ENCODE measurements around the gene VAMP4. TPM values are rescaled to one million over a fixed set of nuclear protein-coding genes. Genes with fewer than 3 reads are reported as not detected.
"Not testable (repeated sequence)": the region's sequence is repeated elsewhere in the genome, so short reads cannot be mapped to it uniquely, and the experiment has no call there.

Gene VAMP4
- polyA plus RNA-seq, 3 donors = 13.7 to 17.7 (median 16.5) TPM

- no peak for DNase-seq
Measured at GRCh38 chr1:171754971-171755370, 13.1 kb upstream of the VAMP4 start.

- DNase-seq = no peak
Measured at GRCh38 chr1:171754353-171754705, 12.5 kb upstream of the VAMP4 start.

- no peak for DNase-seq
Measured at GRCh38 chr1:171753685-171754352, 12.0 kb upstream of the VAMP4 start.

- no peak for DNase-seq
Measured at GRCh38 chr1:171753182-171753581, 11.3 kb upstream of the VAMP4 start.

- no peak for DNase-seq
Measured at GRCh38 chr1:171751221-171751620, 9.4 kb upstream of the VAMP4 start.

GRCh38 chr1:171748651-171749050 lies 6.8 kb upstream of the VAMP4 start:
- DNase-seq = no peak

- no peak for DNase-seq
Measured at GRCh38 chr1:171744986-171745385, 3.1 kb upstream of the VAMP4 start.

- DNase-seq = peak; percentile 20
Measured at GRCh38 chr1:171743081-171743870, 1.4 kb upstream of the VAMP4 start.

GRCh38 chr1:171742577-171742922 lies 685 bp upstream of the VAMP4 start:
- peak; percentile 56 for DNase-seq

- peak; percentile 36 for DNase-seq
Measured at GRCh38 chr1:171740987-171741871, 636 bp downstream of the VAMP4 start.

- DNase-seq = no peak
Measured at GRCh38 chr1:171740356-171740863, 1.5 kb downstream of the VAMP4 start.

GRCh38 chr1:171739656-171740055 lies 2.2 kb downstream of the VAMP4 start:
- no peak for DNase-seq

- DNase-seq = no peak
Measured at GRCh38 chr1:171738911-171739310, 3.0 kb downstream of the VAMP4 start.

GRCh38 chr1:171736196-171736595 lies 5.7 kb downstream of the VAMP4 start:
- DNase-seq = no peak

- DNase-seq = no peak
Measured at GRCh38 chr1:171730052-171730451, 11.8 kb downstream of the VAMP4 start.

- DNase-seq = no peak
Measured at GRCh38 chr1:171727778-171728177, 14.1 kb downstream of the VAMP4 start.

GRCh38 chr1:171723180-171723579 lies 18.7 kb downstream of the VAMP4 start:
- DNase-seq = not testable (repeated sequence)

GRCh38 chr1:171718848-171719247 lies 23.0 kb downstream of the VAMP4 start:
- no peak for DNase-seq

GRCh38 chr1:171718216-171718615 lies 23.6 kb downstream of the VAMP4 start:
- DNase-seq = no peak

- DNase-seq = no peak
Measured at GRCh38 chr1:171717062-171717718, 24.7 kb downstream of the VAMP4 start.

- DNase-seq = no peak
Measured at GRCh38 chr1:171716616-171717015, 25.2 kb downstream of the VAMP4 start.

- peak; percentile 36 for DNase-seq
Measured at GRCh38 chr1:171715813-171716251, 26.0 kb downstream of the VAMP4 start.
